Fibroblast of lung (primary cell): ENCODE measurements around the gene PGA4. TPM values are rescaled to one million over a fixed set of nuclear protein-coding genes. Genes with fewer than 3 reads are reported as not detected.
"Not testable (repeated sequence)": the region's sequence is repeated elsewhere in the genome, so short reads cannot be mapped to it uniquely, and the experiment has no call there.

Source experiments
- DNase-seq, 2 donors: peaks; one replicate each; pipeline versions ENCODE4 v3.0.0 to v3.0.0-alpha.2; 2010; ENCODE audit warnings: low read depth in 2 of 2
- H2AFZ ChIP-seq: 2 replicates; pipeline ENCODE4 v1.5.1; 2012; ENCODE audit warnings: low read length, control low read depth, inconsistent platforms
- H3K27ac ChIP-seq: 2 replicates; pipeline ENCODE4 v1.5.1; 2011; ENCODE audit warnings: low read length, control low read depth; ENCODE audit not compliant: insufficient read depth
- H3K27me3 ChIP-seq: 2 replicates; pipeline ENCODE4 v1.5.1; 2011; ENCODE audit warnings: mild to moderate bottlenecking, low read length; ENCODE audit not compliant: control insufficient read depth, insufficient read depth
- H3K36me3 ChIP-seq: 2 replicates; pipeline ENCODE4 v1.5.1; 2011; ENCODE audit warnings: low read length; ENCODE audit not compliant: control insufficient read depth, insufficient read depth
- H3K4me1 ChIP-seq: 2 replicates; pipeline ENCODE4 v1.5.1; 2011; ENCODE audit warnings: low read length; ENCODE audit not compliant: control insufficient read depth, insufficient read depth; ENCODE audit errors: extremely low read depth
- H3K4me2 ChIP-seq: 2 replicates; pipeline ENCODE4 v1.5.1; 2011; ENCODE audit warnings: low read length, control low read depth; ENCODE audit not compliant: insufficient read depth; ENCODE audit errors: extremely low read depth
- H3K4me3 ChIP-seq, 4 experiments: fragments of 200-600 bp in 1 of 4; sonication (generic) in 1 of 4; replicated peaks in 1 of 4; 2 replicates each; pipeline ENCODE4 v1.5.1; 2011 to 2016; ENCODE audit warnings: low read length in 4 of 4, low read depth in 3 of 4, mild to moderate bottlenecking in 3 of 4, control low read depth in 2 of 4, inconsistent platforms in 1 of 4, mixed read lengths in 1 of 4; ENCODE audit not compliant: insufficient read depth in 1 of 4; ENCODE audit errors: control extremely low read depth in 1 of 4
- H3K79me2 ChIP-seq: 2 replicates; pipeline ENCODE4 v1.5.1; 2012; ENCODE audit warnings: mild to moderate bottlenecking, low read length, inconsistent platforms; ENCODE audit not compliant: control insufficient read depth, insufficient read depth
- H3K9ac ChIP-seq: 2 replicates; pipeline ENCODE4 v1.5.1; 2011; ENCODE audit warnings: mild to moderate bottlenecking, low read length, control low read depth; ENCODE audit not compliant: insufficient read depth
- H3K9me3 ChIP-seq: 2 replicates; pipeline ENCODE4 v1.5.1; 2012; ENCODE audit warnings: low read depth, low read length; ENCODE audit not compliant: control insufficient read depth, insufficient read depth
- H4K20me1 ChIP-seq: 2 replicates; pipeline ENCODE4 v1.5.1; 2011; ENCODE audit warnings: low read length; ENCODE audit not compliant: control insufficient read depth, insufficient read depth; ENCODE audit errors: extremely low read depth
- polyA plus RNA-seq, 2 donors: library from polyadenylated mRNA; depleted of rRNA in 1 of 2; stranded (reverse) in 1 of 2; unstranded in 1 of 2; fragments of >200 nt; gene quantifications; 2 replicates each; pipeline ENCODE4 v1.2.1, GENCODE V29; 2011 to 2012; ENCODE audit warnings: missing spikeins in 1 of 2
- total RNA-seq: library from RNA; depleted of rRNA; stranded (reverse); fragments of >200 nt; gene quantifications from 2 replicates; pipeline ENCODE4 v1.2.1, GENCODE V29; 2014

PGA4 gene
- total and polyA plus RNA-seq, 2 donors (not counting 1 experiment from before 2014, with no cell fraction given), result 0.28 to 2.3 TPM

DNA sequence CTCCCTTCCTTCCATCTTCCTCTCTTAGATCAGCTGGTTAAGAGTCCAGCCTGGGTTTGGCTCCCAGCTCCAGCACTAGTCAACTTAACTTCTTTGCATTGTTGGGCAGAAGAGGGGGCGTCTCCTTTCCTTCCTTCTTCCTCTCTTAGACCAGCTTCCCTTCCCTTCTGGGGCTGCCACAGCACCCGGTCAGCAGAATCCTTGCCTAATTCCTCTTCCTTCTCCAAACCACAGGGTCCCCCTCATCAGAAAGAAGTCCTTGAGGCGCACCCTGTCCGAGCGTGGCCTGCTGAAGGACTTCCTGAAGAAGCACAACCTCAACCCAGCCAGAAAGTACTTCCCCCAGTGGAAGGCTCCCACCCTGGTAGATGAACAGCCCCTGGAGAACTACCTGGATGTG, 18.3 kb upstream of the PGA4 start:
- H3K9ac ChIP-seq, DNase-seq, H3K4me3 ChIP-seq, H3K27ac ChIP-seq, H4K20me1 ChIP-seq, H3K4me1 ChIP-seq, H2AFZ ChIP-seq, H3K36me3 ChIP-seq, H3K79me2 ChIP-seq, H3K9me3 ChIP-seq, H3K4me2 ChIP-seq, H3K27me3 ChIP-seq: not testable (repeated sequence)

DNA sequence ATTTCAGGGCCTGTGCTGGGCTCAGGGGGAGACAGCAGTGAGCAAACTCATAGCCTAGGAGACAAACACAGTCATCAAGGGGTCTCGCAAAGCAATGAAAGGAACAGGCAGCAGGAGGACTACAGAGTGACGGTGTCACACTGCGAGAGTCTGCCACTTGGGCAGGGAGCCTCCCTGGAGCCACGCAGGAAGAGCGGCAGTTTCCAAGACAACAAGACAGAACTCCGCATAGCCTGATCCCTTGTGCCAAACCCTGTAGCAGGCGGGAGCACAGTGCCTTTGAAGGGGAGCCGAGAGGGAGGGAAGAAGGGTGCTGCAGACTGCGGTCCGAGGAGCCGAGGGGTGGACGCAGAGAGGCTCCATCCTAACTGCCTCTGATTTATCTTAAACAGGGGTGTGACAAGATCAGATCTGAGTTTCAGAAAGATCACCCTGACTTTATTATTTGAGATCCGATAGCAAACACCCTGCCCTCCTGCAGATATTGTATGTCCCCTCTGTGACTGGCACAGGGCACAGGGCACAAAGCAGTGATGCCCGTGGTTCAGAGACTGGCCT, 17.6 kb upstream of the PGA4 start:
- H2AFZ ChIP-seq, H3K27me3 ChIP-seq, H3K4me2 ChIP-seq, H3K27ac ChIP-seq, H3K4me3 ChIP-seq, DNase-seq, H3K4me1 ChIP-seq, H3K36me3 ChIP-seq, H3K9me3 ChIP-seq, H3K79me2 ChIP-seq, H3K9ac ChIP-seq, H4K20me1 ChIP-seq: not testable (repeated sequence)

- H3K27ac ChIP-seq, H3K4me3 ChIP-seq, H3K4me2 ChIP-seq, H3K4me1 ChIP-seq, H3K9ac ChIP-seq, H2AFZ ChIP-seq, H4K20me1 ChIP-seq, DNase-seq, H3K79me2 ChIP-seq, H3K9me3 ChIP-seq, H3K36me3 ChIP-seq, H3K27me3 ChIP-seq: not testable (repeated sequence)
These were observed 14.4 kb upstream of the PGA4 start for GRCh38 chr11:61207636-61208310.

DNA sequence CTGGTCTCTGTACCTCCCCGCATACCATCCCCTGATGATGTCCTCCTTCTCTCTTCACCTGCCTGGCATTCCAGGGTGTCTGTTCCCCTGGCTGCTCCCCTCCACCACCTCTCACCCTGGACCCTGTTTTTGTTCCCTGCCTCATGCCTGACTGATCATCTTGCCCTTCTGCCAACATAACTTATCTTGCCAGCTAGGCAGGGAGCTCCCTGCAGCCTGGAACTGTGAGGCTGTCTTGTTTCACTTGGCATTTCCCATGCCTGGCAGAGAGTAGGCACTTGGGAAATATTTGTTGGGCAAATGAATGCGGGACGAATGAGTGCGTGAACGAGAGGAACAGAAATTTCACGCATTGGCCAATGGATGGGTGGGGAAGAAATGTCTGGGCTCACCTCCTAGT, 11.5 kb upstream of the PGA4 start:
- H3K4me3 ChIP-seq, H3K27me3 ChIP-seq, H3K9me3 ChIP-seq, H3K36me3 ChIP-seq, H4K20me1 ChIP-seq, H3K9ac ChIP-seq, H3K4me2 ChIP-seq, H3K79me2 ChIP-seq, DNase-seq, H3K27ac ChIP-seq, H2AFZ ChIP-seq, H3K4me1 ChIP-seq: not testable (repeated sequence)

DNA sequence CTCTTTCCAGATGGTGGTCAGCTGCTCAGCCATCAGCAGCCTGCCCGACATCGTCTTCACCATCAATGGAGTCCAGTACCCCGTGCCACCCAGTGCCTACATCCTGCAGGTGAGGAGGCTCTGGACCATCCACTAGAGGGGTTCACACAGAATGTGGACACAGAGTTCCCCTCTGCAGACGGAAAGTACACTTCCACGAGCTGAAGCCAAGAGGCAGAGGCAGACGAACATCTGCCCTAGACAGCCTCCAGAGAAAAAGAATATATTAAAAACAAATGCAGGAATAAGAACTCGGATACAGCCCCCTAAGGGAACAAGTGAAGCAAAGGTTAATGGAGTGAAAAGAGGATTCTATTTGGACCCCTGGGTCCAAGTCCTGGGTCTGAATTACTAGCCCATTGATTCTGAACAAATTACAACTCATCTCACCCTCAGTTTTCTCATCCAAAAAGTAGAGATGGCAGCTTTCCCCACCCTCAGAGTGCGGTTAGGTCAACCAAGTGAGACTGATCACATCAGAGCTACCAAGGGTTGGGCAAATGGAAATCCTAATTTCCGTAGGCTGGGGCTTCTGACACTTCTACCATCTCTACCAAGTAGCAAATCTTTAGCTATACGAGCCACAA, 10.7 kb upstream of the PGA4 start:
- not testable (repeated sequence) for H3K9ac ChIP-seq, H3K9me3 ChIP-seq, H4K20me1 ChIP-seq, H3K4me1 ChIP-seq, H3K4me2 ChIP-seq, H3K79me2 ChIP-seq, H2AFZ ChIP-seq, H3K27ac ChIP-seq, H3K27me3 ChIP-seq, H3K4me3 ChIP-seq, H3K36me3 ChIP-seq, DNase-seq

DNA sequence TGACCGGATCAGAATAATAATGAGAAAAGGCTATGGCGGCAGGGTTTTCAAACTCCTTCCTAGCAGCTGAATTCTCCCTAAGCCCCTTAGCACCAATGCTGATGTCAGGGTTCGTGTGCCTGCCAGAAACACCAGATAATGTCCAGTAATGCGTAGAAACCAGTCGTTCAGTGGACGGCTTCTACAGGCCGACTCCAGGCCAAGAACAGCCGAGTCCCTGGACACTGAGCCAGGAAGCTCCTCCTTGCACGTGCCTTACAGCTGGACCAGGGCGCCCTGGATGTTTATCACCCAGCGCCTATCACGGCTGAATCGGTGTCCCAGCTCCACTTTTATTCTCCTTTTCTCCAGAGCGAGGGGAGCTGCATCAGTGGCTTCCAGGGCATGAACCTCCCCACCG, 9.9 kb upstream of the PGA4 start:
- not testable (repeated sequence) for H3K27ac ChIP-seq, H3K9me3 ChIP-seq, H4K20me1 ChIP-seq, H3K36me3 ChIP-seq, H2AFZ ChIP-seq, DNase-seq, H3K27me3 ChIP-seq, H3K79me2 ChIP-seq, H3K4me3 ChIP-seq, H3K4me1 ChIP-seq, H3K9ac ChIP-seq, H3K4me2 ChIP-seq
